Epithelial cell of prostate (primary cell): ENCODE measurements around the gene OVOL1.

Experiments
- DNase-seq: peaks from one replicate; pipeline ENCODE4 v3.0.0-alpha.2; 2011; ENCODE audit warnings: low read depth, low spot score
- H3K27ac ChIP-seq: fragments of 450-650 bp; 2 replicates; pipeline ENCODE4 v1.5.1; 2017; ENCODE audit warnings: mild to moderate bottlenecking

The OVOL1 gene

GRCh38 chr11:65777241-65777640 is 9.6 kb upstream of the OVOL1 start:
- H3K27ac ChIP-seq: peak overlapping the region; percentile 17
- DNase-seq: no peak

GRCh38 chr11:65777821-65778361 is 9.0 kb upstream of the OVOL1 start:
- H3K27ac ChIP-seq: no peak overlapping the region
- no peak for DNase-seq

GRCh38 chr11:65778431-65778900 is 8.4 kb upstream of the OVOL1 start:
- H3K27ac ChIP-seq: no peak overlapping the region
- DNase-seq: no peak

- DNase-seq: no peak
- H3K27ac ChIP-seq: peak overlapping the region; percentile 90
These were observed 7.8 kb upstream of the OVOL1 start for GRCh38 chr11:65778901-65779668.

GRCh38 chr11:65779669-65779918 is 7.3 kb upstream of the OVOL1 start:
- peak overlapping the region; percentile 90 for H3K27ac ChIP-seq
- DNase-seq: no peak

GRCh38 chr11:65779919-65780769 is 6.7 kb upstream of the OVOL1 start:
- DNase-seq: no peak

GRCh38 chr11:65780770-65781151 is 6.1 kb upstream of the OVOL1 start, which contains the start of gene AP5B1:
Gene AP5B1 (minus strand): TSS chr11:65780976. CDS start chr11:65780591, 385 bp downstream.
- no peak for DNase-seq
- peak within 1 kb of the TSS; percentile 90 for H3K27ac ChIP-seq

More at GRCh38 chr11:65779919-65780769, 6.7 kb upstream of the OVOL1 start:
- H3K27ac ChIP-seq: peak overlapping the region; percentile 90

- peak overlapping the region; percentile 90 for H3K27ac ChIP-seq
- DNase-seq: no peak
These were observed 5.5 kb upstream of the OVOL1 start for GRCh38 chr11:65781152-65781961.

- DNase-seq: no peak
- H3K27ac ChIP-seq: peak overlapping the region; percentile 90
These were observed 4.7 kb upstream of the OVOL1 start for GRCh38 chr11:65781962-65782815.

- no peak for DNase-seq
- H3K27ac ChIP-seq: no peak overlapping the region
These were observed 4.0 kb upstream of the OVOL1 start for GRCh38 chr11:65782816-65783228.

- no peak for DNase-seq
These were observed 1.4 kb upstream of the OVOL1 start for GRCh38 chr11:65785319-65786007.

GRCh38 chr11:65786008-65786785 is 666 bp upstream of the OVOL1 start:
- DNase-seq: no peak

More at GRCh38 chr11:65785319-65786007, 1.4 kb upstream of the OVOL1 start:
- H3K27ac ChIP-seq: no peak overlapping the region

GRCh38 chr11:65787649-65788622 is 1.1 kb downstream of the OVOL1 start:
- no peak for DNase-seq
- H3K27ac ChIP-seq: peak overlapping the region; percentile 35

More at GRCh38 chr11:65786008-65786785, 666 bp upstream of the OVOL1 start:
- H3K27ac ChIP-seq: peak overlapping the region; percentile 12

GRCh38 chr11:65788821-65789220 is 2.0 kb downstream of the OVOL1 start:
- H3K27ac ChIP-seq: no peak overlapping the region
- no peak for DNase-seq

GRCh38 chr11:65789230-65790103 is 2.6 kb downstream of the OVOL1 start:
- no peak overlapping the region for H3K27ac ChIP-seq
- DNase-seq: no peak
